Measurements from ENCODE around the gene BNIPL. TPM values are rescaled to one million over a fixed set of nuclear protein-coding genes. Genes with fewer than 3 reads are reported as not detected.

BNIPL gene

Small RNA genes within 50 kb of the gene (small RNA-seq; reads per million reads assigned to genes)
- gene RNU6-884P (ENCODE audit: low read depth), result not detected

Measured in mesenchymal stem cell (in vitro differentiated cells and primary cell).